PFSK-1 (cell line): Measurements from ENCODE around the gene CHST11.

Experiments
- FOXP2 ChIP-seq: optimal IDR thresholded peaks from 2 replicates; pipeline ENCODE3; 2011; ENCODE audit warnings: borderline replicate concordance, control low read depth, inconsistent platforms; ENCODE audit not compliant: insufficient read depth; ENCODE audit errors: extremely low read length, extremely low read depth
- POLR2AphosphoS5 ChIP-seq: IDR thresholded peaks from 2 replicates; pipeline ENCODE4 v1.6.1; 2012; ENCODE audit warnings: low read depth, mild to moderate bottlenecking, control low read depth, low read length, moderate library complexity
- SIN3A ChIP-seq: IDR thresholded peaks from 2 replicates; pipeline ENCODE4 v1.6.1; 2012; ENCODE audit warnings: mild to moderate bottlenecking, low read length, moderate library complexity, borderline replicate concordance; ENCODE audit not compliant: insufficient read depth
- TAF1 ChIP-seq: IDR thresholded peaks from 2 replicates; pipeline ENCODE4 v1.6.1; 2012; ENCODE audit warnings: low read length, control low read depth, borderline replicate concordance; ENCODE audit not compliant: insufficient read depth
- TF ChIP-seq, protein P1 (sequence below), 2 experiments: IDR thresholded peaks; 2 replicates each; pipeline versions ENCODE4 v1.6.1 to v1.8.0; 2011 to 2012; ENCODE audit warnings: low read depth in 2 of 2, low read length in 2 of 2, control low read depth in 1 of 2, inconsistent platforms in 1 of 2, mild to moderate bottlenecking in 1 of 2, moderate library complexity in 1 of 2; ENCODE audit not compliant: insufficient read depth in 1 of 2

DNA sequence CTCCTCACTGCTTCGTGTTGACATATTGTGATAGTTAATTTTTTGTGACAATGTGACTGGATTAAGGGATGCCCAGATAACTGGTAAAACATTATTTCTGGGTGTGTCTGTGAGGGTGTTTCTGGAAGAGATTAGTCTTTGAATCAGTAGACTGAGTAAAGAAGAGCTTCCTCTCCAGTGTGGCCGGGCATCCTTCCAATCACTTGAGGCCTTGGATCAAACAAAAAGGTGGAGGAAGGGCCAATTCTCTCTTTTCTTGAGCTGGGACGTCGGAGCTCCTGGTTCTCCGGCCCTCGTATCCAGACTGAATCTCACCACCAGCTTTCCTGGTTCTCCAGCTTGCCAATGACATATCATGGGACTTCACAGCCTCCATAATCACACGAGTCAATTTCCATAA lies 240.4 kb downstream of the CHST11 start:
- TF ChIP-seq, protein P1, sequence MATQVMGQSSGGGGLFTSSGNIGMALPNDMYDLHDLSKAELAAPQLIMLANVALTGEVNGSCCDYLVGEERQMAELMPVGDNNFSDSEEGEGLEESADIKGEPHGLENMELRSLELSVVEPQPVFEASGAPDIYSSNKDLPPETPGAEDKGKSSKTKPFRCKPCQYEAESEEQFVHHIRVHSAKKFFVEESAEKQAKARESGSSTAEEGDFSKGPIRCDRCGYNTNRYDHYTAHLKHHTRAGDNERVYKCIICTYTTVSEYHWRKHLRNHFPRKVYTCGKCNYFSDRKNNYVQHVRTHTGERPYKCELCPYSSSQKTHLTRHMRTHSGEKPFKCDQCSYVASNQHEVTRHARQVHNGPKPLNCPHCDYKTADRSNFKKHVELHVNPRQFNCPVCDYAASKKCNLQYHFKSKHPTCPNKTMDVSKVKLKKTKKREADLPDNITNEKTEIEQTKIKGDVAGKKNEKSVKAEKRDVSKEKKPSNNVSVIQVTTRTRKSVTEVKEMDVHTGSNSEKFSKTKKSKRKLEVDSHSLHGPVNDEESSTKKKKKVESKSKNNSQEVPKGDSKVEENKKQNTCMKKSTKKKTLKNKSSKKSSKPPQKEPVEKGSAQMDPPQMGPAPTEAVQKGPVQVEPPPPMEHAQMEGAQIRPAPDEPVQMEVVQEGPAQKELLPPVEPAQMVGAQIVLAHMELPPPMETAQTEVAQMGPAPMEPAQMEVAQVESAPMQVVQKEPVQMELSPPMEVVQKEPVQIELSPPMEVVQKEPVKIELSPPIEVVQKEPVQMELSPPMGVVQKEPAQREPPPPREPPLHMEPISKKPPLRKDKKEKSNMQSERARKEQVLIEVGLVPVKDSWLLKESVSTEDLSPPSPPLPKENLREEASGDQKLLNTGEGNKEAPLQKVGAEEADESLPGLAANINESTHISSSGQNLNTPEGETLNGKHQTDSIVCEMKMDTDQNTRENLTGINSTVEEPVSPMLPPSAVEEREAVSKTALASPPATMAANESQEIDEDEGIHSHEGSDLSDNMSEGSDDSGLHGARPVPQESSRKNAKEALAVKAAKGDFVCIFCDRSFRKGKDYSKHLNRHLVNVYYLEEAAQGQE (IDR thresholded peaks at IDR 0.05; ENCODE audit: insufficient read depth in 1 of 2, low read depth in 2 of 2, low read length in 2 of 2): no peak
- TF ChIP-seq POLR2AphosphoS5 (no peak), SIN3A (no peak), TAF1 (no peak), FOXP2 (no peak)
